ENCODE measurements around the gene CFAP52. TPM values are rescaled to one million over a fixed set of nuclear protein-coding genes. Genes with fewer than 3 reads are reported as not detected.

CFAP52 gene
- total and polyA plus RNA-seq, 2 of the 8 experiments (the other 6 are each of a cell fraction or from before 2014, with no cell fraction given): 0.11 TPM; not detected in 1

DNA sequence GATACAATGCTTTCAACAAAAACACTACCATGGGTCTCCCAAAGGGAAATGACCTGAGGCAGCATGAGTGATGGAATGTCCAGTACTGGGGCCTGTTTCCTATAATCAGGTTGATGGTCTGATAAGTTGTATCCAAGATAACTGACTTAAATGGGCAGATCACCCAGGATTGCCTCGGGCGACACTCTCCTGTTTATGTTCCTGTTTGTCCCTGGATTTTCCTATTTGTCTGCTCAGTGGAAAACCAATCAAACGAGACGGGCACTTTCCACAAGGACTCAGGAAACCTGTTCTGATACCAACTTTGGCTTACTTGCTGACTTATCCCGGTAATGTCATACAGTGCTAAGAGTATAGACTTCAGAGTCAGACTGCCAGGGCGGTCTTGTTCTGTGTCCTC lies 96.2 kb downstream of the CFAP52 start:
- Histone ChIP-seq H3K4me1 (replicated peaks in 1 of 4; ENCODE audit: control insufficient read depth in 3 of 4, insufficient read depth in 4 of 4, low read length in 3 of 4) (peaks cover 0 to 5% (median under 1%) of the 10 kb centered on the region in 4 experiments; a peak in 3 of 7 replicates), H3K27ac (ENCODE audit: low read depth, low read length) (no peak overlapping the region), H3K23me2 (ENCODE audit: low read depth, low read length) (no peaks in the 10 kb centered on the region), H3K56ac (replicated peaks; ENCODE audit: insufficient read length, low read depth, low read length) (no peak overlapping the region), H2AFZ (ENCODE audit: low read length) (no peak overlapping the region), H3K4me2 (ENCODE audit: insufficient read depth in 1 of 2, low read depth in 2 of 2, low read length in 2 of 2) (no peak overlapping the region), H4K5ac (ENCODE audit: insufficient read length, low read depth, low read length) (no peak overlapping the region), H3K79me2 (ENCODE audit: control insufficient read depth in 1 of 2, insufficient read depth in 2 of 2, low read length in 2 of 2) (no peaks in the 10 kb centered on the region), H3K23ac (ENCODE audit: insufficient read length) (no peak overlapping the region), H3K18ac (ENCODE audit: extremely low read depth, low read length) (no peak overlapping the region), H3K4ac (replicated peaks; ENCODE audit: insufficient read length, low read depth, low read length) (no peak overlapping the region), H4K91ac (replicated peaks; ENCODE audit: insufficient read length, low read length) (no peak overlapping the region), H3K14ac (ENCODE audit: insufficient read length) (no peak overlapping the region), H4K20me1 (replicated peaks in 1 of 2; ENCODE audit: control insufficient read depth in 1 of 2, insufficient read depth in 2 of 2, low read length in 2 of 2) (peaks cover 0 to 3% of the 10 kb centered on the region in 2 experiments), H3K27me3 (replicated peaks in 1 of 4; ENCODE audit: control insufficient read depth in 3 of 4, extremely low read depth in 1 of 4, insufficient read depth in 3 of 4, low read length in 3 of 4) (no peaks in the 10 kb centered on the region), H2BK12ac (ENCODE audit: low read depth, low read length) (no peak overlapping the region), H2BK120ac (replicated peaks; ENCODE audit: low read depth, low read length) (no peak overlapping the region), H2AK5ac (ENCODE audit: low read depth, low read length) (no peak overlapping the region), H3K9ac (replicated peaks in 1 of 4; ENCODE audit: extremely low read depth in 1 of 4, low read depth in 3 of 4, low read length in 3 of 4) (no peak overlapping the region), H3K9me3 (ENCODE audit: insufficient read depth in 2 of 2, low read depth in 1 of 2, low read length in 1 of 2) (no peaks in the 10 kb centered on the region), H2BK5ac (ENCODE audit: low read depth, low read length) (no peak overlapping the region), H3K36me3 (ENCODE audit: control insufficient read depth in 2 of 4, insufficient read depth in 4 of 4, low read length in 3 of 4) (peaks cover 0 to 6% (median 0%) of the 10 kb centered on the region in 4 experiments; a peak in 1 of 8 replicates), H4K8ac (ENCODE audit: extremely low read depth, insufficient read depth, low read length) (no peak overlapping the region), H2BK15ac (ENCODE audit: low read length) (no peak overlapping the region), H2BK20ac (ENCODE audit: low read length) (no peak overlapping the region), H3K4me3 (ENCODE audit: extremely low read depth in 1 of 4, insufficient read depth in 2 of 4, low read depth in 3 of 4, low read length in 4 of 4) (no peak overlapping the region), H3K79me1 (ENCODE audit: low read depth, low read length) (no peaks in the 10 kb centered on the region)
- ChIA-PET CTCF (ENCODE audit: partially characterized antibody) (no interaction called here), POLR2A (ENCODE audit: partially characterized antibody) (no interaction called here)
- TF ChIP-seq, protein P1, sequence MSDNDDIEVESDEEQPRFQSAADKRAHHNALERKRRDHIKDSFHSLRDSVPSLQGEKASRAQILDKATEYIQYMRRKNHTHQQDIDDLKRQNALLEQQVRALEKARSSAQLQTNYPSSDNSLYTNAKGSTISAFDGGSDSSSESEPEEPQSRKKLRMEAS (IDR thresholded peaks at IDR 0.05): no peak
- TF ChIP-seq RNF2 (IDR thresholded peaks at IDR 0.05; ENCODE audit: borderline replicate concordance, low read depth, low read length, missing control alignments, poor library complexity, severe bottlenecking) (no peak), HDAC6 (IDR thresholded peaks at IDR 0.05; ENCODE audit: low read depth, low read length) (no peak), MAFK (IDR thresholded peaks at IDR 0.05; ENCODE audit: low read depth, low read length) (no peak), POU5F1 (IDR thresholded peaks at IDR 0.05; ENCODE audit: low read depth, low read length) (no peak), SIN3A (conservative IDR thresholded peaks at IDR 0.05 in 1 of 2, IDR thresholded peaks at IDR 0.05 in 1 of 2; ENCODE audit: low read depth in 1 of 2, low read length in 2 of 2) (no peak), NRF1 (IDR thresholded peaks at IDR 0.05; ENCODE audit: low read depth, low read length) (no peak), TEAD4 (IDR thresholded peaks at IDR 0.05; ENCODE audit: low read depth, low read length) (no peak), YY1 (IDR thresholded peaks at IDR 0.05; ENCODE audit: low read depth, low read length) (no peak), ASH2L (IDR thresholded peaks at IDR 0.05; ENCODE audit: low read length) (no peak), POLR2A (IDR thresholded peaks at IDR 0.05; ENCODE audit: control extremely low read depth in 1 of 2, low read depth in 2 of 2, low read length in 2 of 2) (no peak), CREB1 (IDR thresholded peaks at IDR 0.05) (no peak), CHD2 (IDR thresholded peaks at IDR 0.05; ENCODE audit: low read length) (no peak), CEBPB (IDR thresholded peaks at IDR 0.05; ENCODE audit: low read depth, low read length) (no peak), EGR1 (IDR thresholded peaks at IDR 0.05; ENCODE audit: borderline replicate concordance, low read depth, low read length) (no peak), KDM4A (IDR thresholded peaks at IDR 0.05; ENCODE audit: low read depth, low read length, severe bottlenecking) (no peak)
- DNase-seq (ENCODE audit: low read depth in 1 of 2, low spot score in 2 of 2) (no peak), FAIRE-seq (no peak)
- 88% methylated on average over 6 of the region's 6 CpGs; no CpG with 5 or more reads in 1 of the 2 experiments for WGBS, 2 experiments (ENCODE audit: extremely low coverage in 1 of 2, insufficient coverage in 1 of 2, insufficient read length in 1 of 2, insufficient replicate concordance in 2 of 2, low coverage in 1 of 2, low lambda C conversion rate in 2 of 2, missing lambda C conversion rate in 1 of 2)

Data from H1 (cell line).